SK-N-SH treated with all-trans-retinoic acid at 6 μM for 48 hours (cell line): ENCODE data around the gene ATP13A2.

Experiments
- ISL1 ChIP-seq: fragments of 250-450 bp; sonication (Bioruptor Pico); IDR thresholded peaks from 2 replicates; pipeline ENCODE4 v2.1.2; 2022; ENCODE audit warnings: mild to moderate bottlenecking, moderate library complexity
- OSR1 ChIP-seq: fragments of 250-450 bp; sonication (Bioruptor Pico); IDR thresholded peaks from 2 replicates; pipeline ENCODE4 v1.8.0; 2022; ENCODE audit warnings: moderate library complexity, mild to moderate bottlenecking, inconsistent platforms
- PATZ1 ChIP-seq: fragments of 250-450 bp; sonication (Bioruptor Pico); IDR thresholded peaks from 2 replicates; pipeline ENCODE4 v1.8.0; 2020; ENCODE audit warnings: mild to moderate bottlenecking, moderate library complexity, borderline replicate concordance
- POU6F1 ChIP-seq: fragments of 250-450 bp; sonication (Bioruptor Pico); IDR thresholded peaks from 2 replicates; pipeline ENCODE4 v1.8.0; 2021; ENCODE audit warnings: low read depth, mild to moderate bottlenecking, moderate library complexity, borderline replicate concordance
- RARB ChIP-seq: fragments of 250-450 bp; sonication (Bioruptor Pico); IDR thresholded peaks from 2 replicates; pipeline ENCODE4 v1.8.0; 2021; ENCODE audit warnings: mild to moderate bottlenecking, moderate library complexity
- TOX ChIP-seq: fragments of 250-450 bp; sonication (Bioruptor Pico); IDR thresholded peaks from 2 replicates; pipeline ENCODE4 v1.8.0; 2021; ENCODE audit warnings: mild to moderate bottlenecking, moderate library complexity, borderline replicate concordance
- ZC3H10 ChIP-seq: fragments of 250-450 bp; sonication (Bioruptor Pico); IDR thresholded peaks from 2 replicates; pipeline ENCODE4 v1.5.1; 2021; ENCODE audit warnings: mild to moderate bottlenecking, moderate library complexity
- ZFP3 ChIP-seq: fragments of 250-450 bp; sonication (Bioruptor Pico); IDR thresholded peaks from 2 replicates; pipeline ENCODE4 v1.5.0; 2020; ENCODE audit warnings: mild to moderate bottlenecking, moderate library complexity
- ZFP30 ChIP-seq: fragments of 450-650 bp; formaldehyde crosslinking; IDR thresholded peaks from 2 replicates; pipeline ENCODE4 v1.5.0; 2022; ENCODE audit warnings: mild to moderate bottlenecking, moderate library complexity
- ZNF565 ChIP-seq: fragments of 450-650 bp; formaldehyde crosslinking; conservative IDR thresholded peaks from 2 replicates; pipeline ENCODE4 v1.5.0; 2020; ENCODE audit warnings: low read depth, mild to moderate bottlenecking, moderate library complexity
- ZNF8 ChIP-seq: fragments of 450-650 bp; formaldehyde crosslinking; IDR thresholded peaks from 2 replicates; pipeline ENCODE4 v1.5.0; 2020; ENCODE audit warnings: mild to moderate bottlenecking, moderate library complexity

GRCh38 chr1:17024721-17025120, 13.0 kb upstream of the ATP13A2 start:
- no peak for TF ChIP-seq POU6F1
- TF ChIP-seq ZC3H10 (CRISPR knock-in tag) = no peak
- TF ChIP-seq ZNF8 = no peak
- TF ChIP-seq RARB = no peak
- TF ChIP-seq PATZ1 (CRISPR knock-in tag) = no peak
- no peak for TF ChIP-seq ZFP30 (CRISPR knock-in tag)
- no peak for TF ChIP-seq TOX (CRISPR knock-in tag)
- TF ChIP-seq OSR1 (CRISPR knock-in tag) = no peak
- TF ChIP-seq ZFP3 = no peak
- TF ChIP-seq ZNF565 (CRISPR knock-in tag) = no peak
- no peak for TF ChIP-seq ISL1 (CRISPR knock-in tag)
